ENCODE data around the gene OBSCN. TPM values are rescaled to one million over a fixed set of nuclear protein-coding genes. Genes with fewer than 3 reads are reported as not detected.

OBSCN gene
- polyA plus RNA-seq, 1 donor from 2014 or later: 2.3 TPM

GRCh38 chr1:228408869-228409805 is 201.3 kb downstream of the OBSCN start:
- no peaks in the 10 kb centered on the region for H3K27me3 Mint-ChIP-seq
- H3K4me1 Mint-ChIP-seq: peaks cover 12 to 16% (median 15%) of the 10 kb centered on the region in 3 donors
- peak overlapping the region in 1 of 3 donors; percentile 88 for H3K27ac Mint-ChIP-seq
- H3K36me3 Mint-ChIP-seq: peaks cover 2% of the 10 kb centered on the region
- H3K9me3 Mint-ChIP-seq: no peaks in the 10 kb centered on the region
- peak overlapping the region in 2 of 4 donors; percentile 63 to 93 for H3K4me3 Mint-ChIP-seq

GRCh38 chr1:228410015-228410414 is 202.2 kb downstream of the OBSCN start:
- Mint-ChIP-seq H3K4me1 (peaks cover 4 to 7% (median 7%) of the 10 kb centered on the region in 3 donors), H3K4me3 (peak overlapping the region in 1 of 4 donors; percentile 70), H3K27me3 (no peaks in the 10 kb centered on the region), H3K36me3 (no peaks in the 10 kb centered on the region), H3K9me3 (no peaks in the 10 kb centered on the region), H3K27ac (peak overlapping the region in 2 of 3 donors; percentile 80 to 88)

GRCh38 chr1:228410671-228411070 is 202.8 kb downstream of the OBSCN start:
- Mint-ChIP-seq H3K4me3 (peak overlapping the region in 1 of 4 donors; percentile 45), H3K9me3 (no peaks in the 10 kb centered on the region), H3K27me3 (peaks cover 4% of the 10 kb centered on the region), H3K36me3 (no peaks in the 10 kb centered on the region), H3K4me1 (peaks cover 0 to 6% (median 5%) of the 10 kb centered on the region in 3 donors), H3K27ac (no peak overlapping the region)

GRCh38 chr1:228411121-228411520 is 203.3 kb downstream of the OBSCN start:
- Mint-ChIP-seq H3K4me1 (peaks cover 0 to 8% (median 6%) of the 10 kb centered on the region in 3 donors), H3K9me3 (no peaks in the 10 kb centered on the region), H3K27me3 (peaks cover 8% of the 10 kb centered on the region), H3K27ac (peak overlapping the region in 1 of 3 donors; percentile 45), H3K4me3 (peak overlapping the region in 2 of 4 donors; percentile 28 to 45), H3K36me3 (no peaks in the 10 kb centered on the region)

GRCh38 chr1:228411548-228412430 is 203.9 kb downstream of the OBSCN start:
- Mint-ChIP-seq H3K27ac (no peak overlapping the region), H3K4me3 (peak overlapping the region in 2 of 4 donors; percentile 28 to 45), H3K36me3 (no peaks in the 10 kb centered on the region), H3K9me3 (no peaks in the 10 kb centered on the region), H3K4me1 (peaks cover 0 to 8% (median 6%) of the 10 kb centered on the region in 3 donors), H3K27me3 (peaks cover 11% of the 10 kb centered on the region)

GRCh38 chr1:228413241-228414010 is 205.6 kb downstream of the OBSCN start:
- no peaks in the 10 kb centered on the region for H3K36me3 Mint-ChIP-seq
- peaks cover 17% of the 10 kb centered on the region for H3K27me3 Mint-ChIP-seq
- H3K4me3 Mint-ChIP-seq: no peak overlapping the region
- H3K27ac Mint-ChIP-seq: peak overlapping the region in 1 of 3 donors; percentile 9
- H3K9me3 Mint-ChIP-seq: no peaks in the 10 kb centered on the region
- peaks cover 0 to 6% (median 5%) of the 10 kb centered on the region in 3 donors for H3K4me1 Mint-ChIP-seq

GRCh38 chr1:228414511-228415211 is 206.8 kb downstream of the OBSCN start:
- no peak overlapping the region for H3K4me3 Mint-ChIP-seq
- H3K27me3 Mint-ChIP-seq: peaks cover 22% of the 10 kb centered on the region
- no peaks in the 10 kb centered on the region for H3K36me3 Mint-ChIP-seq
- H3K4me1 Mint-ChIP-seq: peaks cover 0 to 5% (median 4%) of the 10 kb centered on the region in 3 donors
- H3K9me3 Mint-ChIP-seq: no peaks in the 10 kb centered on the region
- H3K27ac Mint-ChIP-seq: no peak overlapping the region

- Mint-ChIP-seq H3K4me1 (peaks cover 0 to 5% (median 4%) of the 10 kb centered on the region in 3 donors), H3K9me3 (no peaks in the 10 kb centered on the region), H3K36me3 (no peaks in the 10 kb centered on the region), H3K4me3 (peak overlapping the region in 1 of 4 donors; percentile 79), H3K27ac (no peak overlapping the region), H3K27me3 (peaks cover 22% of the 10 kb centered on the region)
These were observed 207.4 kb downstream of the OBSCN start for GRCh38 chr1:228415221-228415620.

GRCh38 chr1:228415853-228416216 is 208.0 kb downstream of the OBSCN start:
- peaks cover 22% of the 10 kb centered on the region for H3K27me3 Mint-ChIP-seq
- H3K4me1 Mint-ChIP-seq: peaks cover 0 to 5% (median 4%) of the 10 kb centered on the region in 3 donors
- no peaks in the 10 kb centered on the region for H3K36me3 Mint-ChIP-seq
- no peaks in the 10 kb centered on the region for H3K9me3 Mint-ChIP-seq
- H3K4me3 Mint-ChIP-seq: peak overlapping the region in 3 of 4 donors; percentile 38 to 79 (median 71)
- no peak overlapping the region for H3K27ac Mint-ChIP-seq

GRCh38 chr1:228416217-228416933 is 208.5 kb downstream of the OBSCN start, which contains the start of gene TRIM17:
TSS of gene TRIM17 (minus strand) at chr1:228416861. CDS start at chr1:228415072, 1,789 bp downstream.
- Mint-ChIP-seq H3K4me3 (peak within 1 kb of the TSS in 3 of 4 donors; percentile 46 to 79 (median 71)), H3K36me3 (no peaks in the 10 kb centered on the region), H3K4me1 (peaks cover 0 to 5% (median 2%) of the 10 kb centered on the region in 3 donors), H3K27ac (no peak within 1 kb of the TSS), H3K27me3 (peaks cover 25% of the 10 kb centered on the region), H3K9me3 (no peaks in the 10 kb centered on the region)

- H3K36me3 Mint-ChIP-seq: no peaks in the 10 kb centered on the region
- no peaks in the 10 kb centered on the region for H3K9me3 Mint-ChIP-seq
- H3K4me1 Mint-ChIP-seq: peaks cover 0 to 5% (median 2%) of the 10 kb centered on the region in 3 donors
- H3K27ac Mint-ChIP-seq: no peak overlapping the region
- H3K27me3 Mint-ChIP-seq: peaks cover 31% of the 10 kb centered on the region
- peak overlapping the region in 1 of 4 donors; percentile 77 for H3K4me3 Mint-ChIP-seq
These were observed 209.2 kb downstream of the OBSCN start for GRCh38 chr1:228417061-228417460.

GRCh38 chr1:228417483-228418203 is 209.8 kb downstream of the OBSCN start:
- Mint-ChIP-seq H3K4me1 (peaks cover 0 to 5% (median 2%) of the 10 kb centered on the region in 3 donors), H3K4me3 (peak overlapping the region in 1 of 4 donors; percentile 12), H3K27ac (no peak overlapping the region), H3K27me3 (peaks cover 31% of the 10 kb centered on the region), H3K9me3 (no peaks in the 10 kb centered on the region), H3K36me3 (no peaks in the 10 kb centered on the region)

Data from IgD-negative memory B cell (primary cell).